Measurements from ENCODE around the gene INSR.
"Not testable (repeated sequence)": the region's sequence is repeated elsewhere in the genome, so short reads cannot be mapped to it uniquely, and the experiment has no call there.

Gene INSR

GRCh38 chr19:7217861-7218260 is 76.4 kb downstream of the INSR start:
- DNase-seq: no peak

GRCh38 chr19:7216373-7216902 is 77.8 kb downstream of the INSR start:
- no peak for DNase-seq

- no peak for DNase-seq
Measured at GRCh38 chr19:7215176-7215575, 79.0 kb downstream of the INSR start.

GRCh38 chr19:7214324-7215089 is 79.7 kb downstream of the INSR start:
- no peak for DNase-seq

- DNase-seq: no peak
Measured at GRCh38 chr19:7213628-7214323, 80.4 kb downstream of the INSR start.

- no peak for DNase-seq
Measured at GRCh38 chr19:7211191-7211951, 82.8 kb downstream of the INSR start.

GRCh38 chr19:7210359-7210758 is 83.9 kb downstream of the INSR start:
- DNase-seq: no peak

- not testable (repeated sequence) for DNase-seq
Measured at GRCh38 chr19:7209597-7210325, 84.5 kb downstream of the INSR start.

GRCh38 chr19:7209036-7209435 is 85.2 kb downstream of the INSR start:
- not testable (repeated sequence) for DNase-seq

- DNase-seq: no peak
Measured at GRCh38 chr19:7203332-7203731, 90.9 kb downstream of the INSR start.

GRCh38 chr19:7202888-7203287 is 91.3 kb downstream of the INSR start:
- no peak for DNase-seq

GRCh38 chr19:7200736-7201135 is 93.5 kb downstream of the INSR start:
- no peak for DNase-seq

- no peak for DNase-seq
Measured at GRCh38 chr19:7199613-7200533, 94.3 kb downstream of the INSR start.

GRCh38 chr19:7197760-7198696 is 96.2 kb downstream of the INSR start:
- DNase-seq: peak; percentile 81

GRCh38 chr19:7197119-7197759 is 97.0 kb downstream of the INSR start:
- DNase-seq: peak; percentile 85

- DNase-seq: no peak
Measured at GRCh38 chr19:7196763-7197118, 97.5 kb downstream of the INSR start.

GRCh38 chr19:7195046-7195445 is 99.2 kb downstream of the INSR start:
- DNase-seq: no peak

- DNase-seq: no peak
Measured at GRCh38 chr19:7194566-7194965, 99.6 kb downstream of the INSR start.

GRCh38 chr19:7191946-7192691 is 102.1 kb downstream of the INSR start:
- DNase-seq: no peak

All from NCI-H2029 treated with DMSO at 0.1 percent for 48 hours (cell line).